ENCODE measurements around the gene SYNPR.

GRCh38 chr3:63479661-63480035 is 201.5 kb downstream of the SYNPR start:
- no peak for TF ChIP-seq CTCF (IDR thresholded peaks at IDR 0.05)
- no peak for TF ChIP-seq POLR2AphosphoS5 (IDR thresholded peaks at IDR 0.05)
- TF ChIP-seq EP300 (IDR thresholded peaks at IDR 0.05) = no peak
